Right lung (tissue), 5 donors: ENCODE measurements around the gene GIMAP6. TPM values are rescaled to one million over a fixed set of nuclear protein-coding genes. Genes with fewer than 3 reads are reported as not detected.
"Not testable (repeated sequence)": the region's sequence is repeated elsewhere in the genome, so short reads cannot be mapped to it uniquely, and the experiment has no call there.

ENCODE experiments used
- DNase-seq, 2 donors: peaks; one replicate each; pipeline ENCODE4 v3.0.0-alpha.2; 2013
- polyA plus RNA-seq, 5 donors: library from polyadenylated mRNA; unstranded; fragments of 120-200 nt; gene quantifications; one replicate each; pipeline versions ENCODE4 v1.2.1 to v1.2.3, GENCODE V29; 2013; ENCODE audit warnings: inconsistent platforms in 1 of 5, low replicate concordance in 1 of 5; ENCODE audit not compliant: insufficient read length in 5 of 5, insufficient read depth in 1 of 5

The GIMAP6 gene
- polyA plus RNA-seq, 5 donors: 27.3 to 33.1 (median 28.0) TPM

- no peak for DNase-seq
Measured at GRCh38 chr7:150649080-150649385, 16.8 kb upstream of the GIMAP6 start.

DNA sequence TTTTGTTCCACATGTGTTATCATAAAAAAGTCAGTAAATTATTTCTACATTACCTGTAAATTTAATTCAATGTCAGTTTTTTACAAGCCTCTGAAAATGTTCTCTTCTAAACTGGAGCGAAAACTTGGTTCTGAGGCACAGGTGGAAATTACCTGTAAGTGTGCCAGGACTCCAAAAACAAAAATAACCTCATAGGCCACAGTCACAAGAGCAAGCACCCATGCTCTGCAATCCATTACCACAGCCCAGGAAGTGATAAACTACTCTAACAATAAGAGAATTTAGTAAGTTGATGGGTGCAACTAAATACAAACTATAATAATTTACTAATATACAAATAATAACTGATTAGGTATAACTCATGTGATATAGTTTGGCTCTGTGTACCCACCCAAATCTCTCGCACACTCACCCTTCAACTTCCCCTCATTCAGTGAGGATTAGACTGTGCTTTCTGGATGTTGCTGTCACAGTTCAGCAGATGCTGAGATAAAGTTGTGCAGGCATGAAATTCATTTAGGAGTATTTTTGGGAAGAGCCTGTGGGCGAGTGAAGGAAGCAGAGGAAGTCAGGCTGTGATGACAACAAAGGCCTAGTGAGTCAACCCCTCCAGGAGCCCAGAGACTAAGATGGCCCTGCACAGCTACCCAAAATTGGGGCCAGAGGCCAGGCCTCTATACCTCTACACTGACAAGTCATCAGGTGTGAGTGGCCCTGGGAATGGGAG is 16.3 kb upstream of the GIMAP6 start:
- DNase-seq: no peak

- DNase-seq: no peak
Measured at GRCh38 chr7:150645259-150646020, 13.3 kb upstream of the GIMAP6 start.

GRCh38 chr7:150642926-150643325 is 10.7 kb upstream of the GIMAP6 start:
- DNase-seq: no peak

DNA sequence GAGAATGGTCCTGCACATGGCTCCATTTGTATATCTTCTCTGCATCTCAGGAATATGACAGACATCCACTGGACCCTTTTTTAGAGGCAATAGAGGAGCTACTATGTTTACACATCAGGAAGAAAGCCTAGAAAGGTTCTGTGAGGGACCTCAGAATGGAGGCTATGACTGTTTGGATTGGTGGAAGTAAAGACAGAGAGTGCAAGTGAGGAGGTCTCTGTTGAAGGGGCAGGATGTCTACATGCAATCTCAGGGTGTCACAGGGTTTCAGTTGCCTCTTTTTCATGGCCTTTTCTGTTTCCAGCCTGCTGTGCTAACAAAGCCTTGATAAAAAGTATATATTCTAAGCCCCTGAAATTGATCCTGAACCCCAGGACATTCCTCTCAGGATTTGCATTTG is 9.7 kb upstream of the GIMAP6 start:
- no peak for DNase-seq

DNA sequence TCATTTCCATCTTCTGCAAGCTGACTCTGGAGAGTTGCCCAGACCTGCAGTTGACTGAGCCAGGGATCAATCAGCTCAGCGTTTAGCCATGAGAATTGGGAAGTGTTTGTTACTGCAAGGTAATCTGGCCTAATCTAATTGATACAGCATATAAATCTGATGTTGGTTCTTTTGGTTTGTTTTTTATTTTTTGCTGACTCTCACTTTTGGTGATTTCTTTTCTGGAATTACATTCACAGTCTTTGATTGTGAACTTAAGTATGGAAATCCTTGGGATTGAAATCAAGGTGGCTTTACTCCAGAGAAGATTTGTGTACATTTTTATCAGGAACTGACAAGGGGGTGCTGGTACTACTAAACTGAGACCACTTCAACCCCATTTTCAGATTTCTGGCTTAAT is 1.7 kb upstream of the GIMAP6 start:
- DNase-seq: no peak

DNA sequence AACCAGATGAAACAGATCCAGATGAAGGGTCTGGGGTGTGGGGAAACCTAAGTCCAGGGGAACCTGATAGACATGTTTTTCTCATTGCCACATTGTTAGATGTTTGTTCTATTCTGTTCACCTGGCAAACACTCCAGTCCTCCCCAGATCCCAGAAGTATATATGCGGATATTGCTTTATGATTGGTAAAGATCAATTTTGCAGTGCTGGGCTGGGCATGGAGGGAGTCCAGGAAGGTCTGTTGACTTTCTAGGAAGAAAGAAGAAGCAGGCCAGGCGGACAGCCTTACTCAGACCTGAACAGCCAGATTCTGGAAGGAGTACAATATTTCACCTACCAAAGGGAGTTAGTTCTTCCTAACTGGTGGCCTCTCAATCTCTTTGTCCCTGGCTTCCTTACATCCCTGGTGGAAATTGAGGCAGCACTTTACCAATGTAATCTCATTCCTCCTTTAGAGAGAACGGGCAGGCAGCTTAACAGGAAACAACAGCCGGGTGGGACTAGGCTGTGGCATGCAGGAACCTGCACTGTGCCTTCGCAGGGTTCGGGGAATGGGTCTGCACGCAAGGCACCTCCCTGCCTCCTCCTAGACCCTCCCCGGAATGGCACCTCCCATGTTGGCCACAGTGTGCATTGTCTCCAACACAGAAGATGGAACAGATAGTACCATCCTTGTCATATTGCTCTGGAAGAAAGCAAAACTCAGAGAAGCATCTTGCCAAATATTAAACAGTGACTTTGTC is 930 bp downstream of the GIMAP6 start:
- no peak for DNase-seq

DNA sequence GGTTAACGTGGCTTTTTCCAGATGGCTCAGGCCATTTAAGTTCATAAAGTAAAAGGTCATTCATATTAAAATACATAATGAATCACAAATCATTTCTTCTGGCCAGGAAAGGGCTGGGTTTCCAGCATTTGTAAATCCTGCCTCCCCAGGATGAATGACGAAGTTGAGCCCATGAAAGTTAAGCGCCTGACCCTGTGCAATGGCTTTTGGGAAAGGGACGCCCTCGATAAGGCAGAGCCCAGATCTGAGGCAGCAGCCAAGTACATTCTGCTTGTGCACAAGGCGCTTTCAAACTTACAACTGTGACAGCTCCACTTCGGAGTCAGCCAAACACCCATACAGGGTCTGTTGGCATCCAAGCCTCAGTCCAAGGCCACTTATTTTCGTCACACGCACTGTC is 2.8 kb downstream of the GIMAP6 start:
- DNase-seq: no peak

GRCh38 chr7:150627959-150628358 is 4.2 kb downstream of the GIMAP6 start:
- DNase-seq: no peak

DNA sequence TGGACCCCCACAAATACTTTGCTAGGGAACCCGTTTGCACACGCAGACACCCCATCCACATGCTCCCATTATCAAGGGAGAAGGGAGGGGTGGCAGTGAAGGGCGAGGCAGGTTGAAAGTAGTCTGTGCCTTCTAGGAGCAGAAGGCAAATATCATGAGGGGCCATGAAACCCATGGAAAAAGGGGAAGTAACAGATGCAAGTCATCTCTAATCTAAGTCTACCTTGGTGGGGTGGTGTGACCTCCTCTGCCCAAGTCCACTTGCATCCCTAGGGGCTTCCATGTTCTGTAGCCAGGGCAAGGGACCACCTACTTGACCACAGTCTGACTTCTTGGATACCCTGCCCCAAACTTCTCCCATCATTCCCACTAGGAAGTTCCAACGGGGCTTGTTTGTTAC is 5.5 kb downstream of the GIMAP6 start:
- DNase-seq: no peak

GRCh38 chr7:150621376-150621775 is 10.8 kb downstream of the GIMAP6 start:
- DNase-seq: no peak

DNA sequence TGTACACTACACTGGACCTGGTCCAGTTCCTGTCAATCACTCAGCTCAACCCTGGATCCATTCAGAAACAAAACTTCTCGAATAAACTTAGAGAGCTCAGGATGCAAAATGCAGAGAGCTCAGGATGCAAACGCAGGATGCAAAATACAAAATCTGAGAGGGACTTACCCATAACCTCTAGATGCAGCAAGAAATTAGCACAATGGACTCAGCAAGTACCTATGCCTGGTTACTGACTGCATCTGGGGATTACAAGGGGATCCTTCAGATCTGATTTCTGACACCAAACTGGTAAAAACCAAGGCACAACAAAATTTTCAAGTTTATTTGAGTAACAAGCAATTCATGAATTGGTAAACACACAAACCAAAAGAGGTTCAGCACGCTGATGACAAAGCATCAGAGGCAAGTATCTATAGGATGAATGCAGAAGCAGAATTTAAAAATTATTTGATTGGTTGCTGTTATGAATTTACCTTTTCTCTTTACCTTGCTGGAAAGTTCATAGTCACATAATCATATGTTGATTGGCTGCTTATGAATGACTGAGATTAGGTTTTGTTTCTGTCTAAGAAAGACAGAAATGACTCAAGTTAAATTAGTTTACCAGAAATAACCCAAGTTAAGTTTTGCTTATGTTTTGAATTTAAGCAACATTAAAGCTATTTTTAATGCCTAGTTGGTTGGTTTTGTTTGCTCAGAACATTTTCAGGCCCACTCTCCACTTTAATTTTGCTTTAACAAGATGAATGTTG is 11.4 kb downstream of the GIMAP6 start:
- DNase-seq: no peak

GRCh38 chr7:150620061-150620460 is 12.1 kb downstream of the GIMAP6 start:
- DNase-seq: no peak

DNA sequence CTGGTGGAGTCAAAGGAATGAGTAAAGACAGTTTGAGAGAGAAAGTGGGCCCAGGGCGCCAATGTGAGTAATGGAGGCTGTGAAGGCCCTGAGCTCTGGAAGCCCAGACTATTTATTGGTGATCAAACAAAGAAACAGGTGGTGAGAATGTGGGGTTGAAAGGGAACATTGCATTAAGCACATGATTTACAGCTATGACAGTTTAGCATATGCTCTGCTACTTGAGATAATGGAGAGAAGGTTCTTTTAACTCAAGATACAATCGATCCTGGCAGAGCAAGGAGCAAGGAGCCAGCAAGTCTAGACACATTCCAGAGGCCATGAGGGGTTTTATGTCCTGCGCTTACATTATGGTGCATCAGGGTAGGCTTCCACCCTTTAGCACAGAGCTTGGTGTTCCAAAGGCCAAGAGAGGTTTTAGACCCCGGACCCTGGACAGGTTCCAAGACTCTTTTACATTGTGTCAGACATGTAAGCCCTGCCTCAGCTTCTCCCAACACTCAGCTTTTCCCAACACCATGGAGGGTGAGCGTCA is 16.9 kb downstream of the GIMAP6 start:
- DNase-seq: not testable (repeated sequence)

- DNase-seq: not testable (repeated sequence)
Measured at GRCh38 chr7:150614426-150614825, 17.8 kb downstream of the GIMAP6 start.

DNA sequence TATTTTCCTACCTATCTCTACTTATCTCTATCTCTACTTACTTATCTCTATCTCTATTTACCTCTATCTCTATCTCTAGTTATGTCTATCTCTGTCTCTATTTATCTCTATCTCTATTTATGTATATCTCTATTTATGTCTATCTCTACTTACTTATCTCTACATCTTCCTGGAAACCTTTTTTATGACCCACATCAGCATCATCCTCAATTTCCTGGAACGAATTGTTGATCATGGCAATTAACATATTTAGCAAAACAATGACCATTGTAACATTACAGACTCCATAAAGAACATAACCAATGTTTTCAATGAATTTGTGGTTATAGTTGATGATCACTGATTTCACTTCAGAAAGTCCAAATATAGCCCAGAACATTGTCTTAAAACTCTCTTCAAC is 18.3 kb downstream of the GIMAP6 start:
- DNase-seq: no peak

DNA sequence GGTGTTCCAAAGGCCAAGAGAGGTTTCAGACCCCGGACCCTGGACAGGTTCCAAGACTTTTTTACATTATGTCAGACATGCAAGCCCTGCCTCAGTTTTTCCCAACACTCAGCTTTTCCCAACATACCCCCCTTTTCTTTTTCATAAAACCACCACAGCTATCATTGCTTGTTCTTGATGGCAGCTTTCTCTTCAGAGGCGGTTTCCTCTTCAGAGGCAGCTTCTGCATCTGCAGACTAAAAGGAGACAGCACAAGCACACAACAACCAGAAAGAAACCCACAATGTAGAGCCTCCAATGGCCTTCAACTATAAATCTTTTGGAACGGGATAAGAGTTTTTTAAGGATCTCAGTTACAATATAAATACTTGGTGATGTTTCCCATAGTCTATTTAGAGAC is 19.3 kb downstream of the GIMAP6 start:
- DNase-seq: no peak

DNA sequence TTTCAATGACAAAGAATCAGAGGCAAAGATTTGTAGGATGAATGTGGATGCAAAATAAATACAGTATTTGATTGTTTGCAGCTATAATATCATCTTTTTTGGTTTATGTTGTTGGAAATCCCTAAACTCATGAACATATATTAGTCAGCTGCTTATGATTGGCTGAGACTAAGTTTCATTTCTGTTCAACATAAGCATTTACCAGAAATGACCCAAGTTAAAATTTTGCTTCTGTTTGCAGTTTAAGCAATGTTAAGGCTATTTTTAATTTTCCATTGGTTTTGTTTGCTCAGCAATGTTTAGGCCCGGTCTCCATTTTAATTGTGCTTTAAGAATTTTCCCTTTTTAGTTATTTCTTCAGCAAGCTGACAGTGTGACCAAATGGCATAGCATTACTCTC is 22.0 kb downstream of the GIMAP6 start:
- DNase-seq: no peak

- not testable (repeated sequence) for DNase-seq
Measured at GRCh38 chr7:150603600-150603999, 28.6 kb downstream of the GIMAP6 start.

DNA sequence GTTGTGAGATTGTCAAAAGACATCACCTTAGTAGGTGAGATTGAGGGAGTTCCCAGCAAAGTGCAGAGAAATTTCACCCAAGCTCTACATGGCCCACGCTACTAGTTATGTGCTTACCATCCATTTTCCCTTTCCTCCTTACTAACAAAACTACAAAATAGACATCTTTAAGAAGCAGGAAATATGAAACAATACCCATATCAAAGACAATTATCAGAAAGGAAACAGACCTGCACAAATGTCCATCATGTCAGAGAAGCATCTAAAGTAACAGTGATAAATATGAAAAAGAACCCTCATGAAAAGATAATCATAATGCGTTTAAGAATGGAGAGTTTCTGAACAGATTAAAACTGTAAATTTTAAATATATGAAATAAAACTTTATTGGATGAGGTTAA is 36.8 kb downstream of the GIMAP6 start:
- DNase-seq: no peak

DNA sequence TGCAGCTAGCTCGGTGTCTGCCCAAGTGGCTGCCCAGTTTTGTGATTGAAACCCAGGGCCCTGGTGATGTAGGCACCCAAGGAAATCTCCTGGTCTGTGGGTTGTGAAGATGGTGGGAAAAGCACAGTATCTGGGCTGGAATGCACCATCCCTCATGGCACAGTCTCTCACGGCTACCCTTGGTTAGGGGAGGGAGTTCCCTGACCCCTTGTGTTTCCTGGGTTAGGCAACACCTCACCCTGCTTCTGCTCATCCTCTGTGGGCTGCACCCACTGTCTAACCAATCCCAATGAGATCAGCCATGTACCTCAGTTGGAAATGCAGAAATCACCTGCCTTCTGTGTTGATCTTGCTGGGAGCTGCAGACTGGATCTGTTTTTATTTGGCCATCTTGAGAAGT is 37.4 kb downstream of the GIMAP6 start:
- no peak for DNase-seq

- DNase-seq: no peak
Measured at GRCh38 chr7:150587551-150587950, 44.6 kb downstream of the GIMAP6 start.
